DND-41 (cell line): ENCODE data around the gene CDK13.

ENCODE experiments used
- ATAC-seq: fragments of 200-7000 bp; cut with Tn5 transposase; 3 replicates; pipeline ENCODE4 v1.9.1; 2021; ENCODE audit warnings: low read depth; ENCODE audit not compliant: insufficient read depth
- DNase-seq: peaks from one replicate; pipeline ENCODE4 v3.0.0-alpha.2; 2020
- H2AFZ ChIP-seq: 2 replicates; pipeline ENCODE4 v1.6.0; 2012; ENCODE audit warnings: low read depth, low read length
- H3K27ac ChIP-seq: 2 replicates; pipeline ENCODE4 v1.5.1; 2012; ENCODE audit warnings: low read length, inconsistent platforms
- H3K27me3 ChIP-seq: fragments of 200-600 bp; sonication (generic); 2 replicates; pipeline ENCODE4 v1.6.0; 2012; ENCODE audit warnings: low read length, mild to moderate bottlenecking, inconsistent platforms; ENCODE audit not compliant: insufficient read depth, poor library complexity
- H3K36me3 ChIP-seq: 2 replicates; pipeline ENCODE4 v1.5.1; 2012; ENCODE audit warnings: low read length, inconsistent platforms; ENCODE audit not compliant: insufficient read depth
- H3K4me1 ChIP-seq: 2 replicates; pipeline ENCODE4 v1.5.1; 2012; ENCODE audit warnings: mild to moderate bottlenecking, low read length; ENCODE audit not compliant: insufficient read depth
- H3K4me2 ChIP-seq: 2 replicates; pipeline ENCODE4 v1.6.0; 2012; ENCODE audit warnings: mild to moderate bottlenecking, moderate library complexity, low read length, inconsistent platforms; ENCODE audit not compliant: insufficient read depth
- H3K4me3 ChIP-seq, 2 experiments: fragments of 200-600 bp in 1 of 2; shearing (Covaris generic) in 1 of 2; 2 replicates each; pipeline ENCODE4 v1.5.1; 2012 to 2016; ENCODE audit warnings: inconsistent platforms in 2 of 2, low read length in 2 of 2, mild to moderate bottlenecking in 2 of 2, low read depth in 1 of 2, moderate library complexity in 1 of 2
- H3K79me2 ChIP-seq: 2 replicates; pipeline ENCODE4 v1.6.0; 2012; ENCODE audit warnings: low read length, inconsistent platforms; ENCODE audit not compliant: insufficient read depth
- H3K9ac ChIP-seq: 2 replicates; pipeline ENCODE4 v1.6.0; 2012; ENCODE audit warnings: low read depth, mild to moderate bottlenecking, inconsistent platforms, low read length, moderate library complexity
- H3K9me3 ChIP-seq: 2 replicates; pipeline ENCODE4 v1.5.1; 2012; ENCODE audit warnings: low read length, moderate library complexity, mild to moderate bottlenecking, inconsistent platforms; ENCODE audit not compliant: insufficient read depth, severe bottlenecking
- H4K20me1 ChIP-seq: 2 replicates; pipeline ENCODE4 v1.6.0; 2012; ENCODE audit warnings: low read length; ENCODE audit not compliant: insufficient read depth
- CTCF ChIP-seq: IDR thresholded peaks from 2 replicates; pipeline ENCODE4 v1.5.1; 2012; ENCODE audit warnings: borderline replicate concordance, low read length, moderate library complexity, mild to moderate bottlenecking; ENCODE audit not compliant: poor library complexity, severe bottlenecking; ENCODE audit errors: extremely low read depth
- EZH2 ChIP-seq: IDR thresholded peaks from 3 replicates; pipeline ENCODE4 v1.6.1; 2012; ENCODE audit warnings: borderline replicate concordance, low read depth, mild to moderate bottlenecking, moderate library complexity, low read length, inconsistent platforms; ENCODE audit not compliant: severe bottlenecking

CDK13 gene

GRCh38 chr7:39922580-39922979 is 27.5 kb upstream of the CDK13 start:
- H3K4me3 ChIP-seq: no peak overlapping the region
- H3K79me2 ChIP-seq: no peaks in the 10 kb centered on the region
- no peak overlapping the region for H2AFZ ChIP-seq
- H3K9me3 ChIP-seq: no peaks in the 10 kb centered on the region
- H3K4me2 ChIP-seq: no peak overlapping the region
- TF ChIP-seq EZH2 (no peak), CTCF (no peak)
- H3K36me3 ChIP-seq: no peaks in the 10 kb centered on the region
- H3K27ac ChIP-seq: no peak overlapping the region
- no peaks in the 10 kb centered on the region for H4K20me1 ChIP-seq
- no peaks in the 10 kb centered on the region for H3K27me3 ChIP-seq
- no peak overlapping the region for H3K9ac ChIP-seq
- H3K4me1 ChIP-seq: no peaks in the 10 kb centered on the region
- no peak for DNase-seq
- no peak for ATAC-seq

- no peaks in the 10 kb centered on the region for H3K9me3 ChIP-seq
- H3K27ac ChIP-seq: no peak overlapping the region
- H3K27me3 ChIP-seq: no peaks in the 10 kb centered on the region
- H3K4me3 ChIP-seq: no peak overlapping the region
- no peak overlapping the region for H3K4me2 ChIP-seq
- H4K20me1 ChIP-seq: no peaks in the 10 kb centered on the region
- no peak for TF ChIP-seq EZH2
- no peak for TF ChIP-seq CTCF
- H3K79me2 ChIP-seq: no peaks in the 10 kb centered on the region
- H3K9ac ChIP-seq: no peak overlapping the region
- H3K36me3 ChIP-seq: no peaks in the 10 kb centered on the region
- DNase-seq (no peak), ATAC-seq (no peak)
- no peak overlapping the region for H2AFZ ChIP-seq
- no peaks in the 10 kb centered on the region for H3K4me1 ChIP-seq
Observed at GRCh38 chr7:39923091-39923490, 27.0 kb upstream of the CDK13 start.

GRCh38 chr7:39924122-39924521 is 25.9 kb upstream of the CDK13 start:
- Histone ChIP-seq H3K79me2 (no peaks in the 10 kb centered on the region), H3K36me3 (no peaks in the 10 kb centered on the region), H2AFZ (no peak overlapping the region), H3K27me3 (no peaks in the 10 kb centered on the region), H3K4me2 (no peak overlapping the region), H4K20me1 (no peaks in the 10 kb centered on the region), H3K9me3 (no peaks in the 10 kb centered on the region), H3K4me1 (no peaks in the 10 kb centered on the region), H3K4me3 (no peak overlapping the region), H3K27ac (no peak overlapping the region), H3K9ac (no peak overlapping the region)
- ATAC-seq (no peak), DNase-seq (no peak)
- TF ChIP-seq CTCF (peak; percentile 5), EZH2 (no peak)

GRCh38 chr7:39926111-39926510 is 23.9 kb upstream of the CDK13 start:
- ATAC-seq (no peak), DNase-seq (no peak)
- no peak overlapping the region for H3K4me2 ChIP-seq
- TF ChIP-seq CTCF: no peak
- no peak overlapping the region for H3K9ac ChIP-seq
- no peak overlapping the region for H2AFZ ChIP-seq
- no peak overlapping the region for H3K27ac ChIP-seq
- no peaks in the 10 kb centered on the region for H3K9me3 ChIP-seq
- no peaks in the 10 kb centered on the region for H4K20me1 ChIP-seq
- H3K4me3 ChIP-seq: no peak overlapping the region
- no peaks in the 10 kb centered on the region for H3K36me3 ChIP-seq
- no peaks in the 10 kb centered on the region for H3K79me2 ChIP-seq
- no peaks in the 10 kb centered on the region for H3K4me1 ChIP-seq
- H3K27me3 ChIP-seq: no peaks in the 10 kb centered on the region
